ENCODE measurements around the gene AIM2.
A peak's percentile ranks its signal among the peaks of the same experiment; 100 is the strongest.
"Not testable (repeated sequence)": the region's sequence is repeated elsewhere in the genome, so short reads cannot be mapped to it uniquely, and the experiment has no call there.

Gene AIM2

GRCh38 chr1:159077120-159077961, 775 bp upstream of the AIM2 start:
- DNase-seq: no peak

GRCh38 chr1:159071970-159072582, 4.5 kb downstream of the AIM2 start:
- DNase-seq: peak; percentile 46

- DNase-seq: no peak
Observed at GRCh38 chr1:159068886-159069285, 7.7 kb downstream of the AIM2 start.

- no peak for DNase-seq
Observed at GRCh38 chr1:159067699-159068621, 8.6 kb downstream of the AIM2 start.

- no peak for DNase-seq
Observed at GRCh38 chr1:159066108-159066507, 10.5 kb downstream of the AIM2 start.

GRCh38 chr1:159065106-159065505, 11.5 kb downstream of the AIM2 start:
- DNase-seq: no peak

GRCh38 chr1:159058751-159059150, 17.8 kb downstream of the AIM2 start:
- DNase-seq: no peak

- no peak for DNase-seq
Observed at GRCh38 chr1:159056069-159056698, 20.4 kb downstream of the AIM2 start.

- DNase-seq: no peak
Observed at GRCh38 chr1:159055181-159055641, 21.4 kb downstream of the AIM2 start.

- no peak for DNase-seq
Observed at GRCh38 chr1:159054427-159054826, 22.1 kb downstream of the AIM2 start.

- no peak for DNase-seq
Observed at GRCh38 chr1:159051436-159051835, 25.1 kb downstream of the AIM2 start.

GRCh38 chr1:159046486-159046885, 30.1 kb downstream of the AIM2 start:
- DNase-seq: not testable (repeated sequence)

- no peak for DNase-seq
Observed at GRCh38 chr1:159040893-159041724, 35.5 kb downstream of the AIM2 start.

GRCh38 chr1:159040206-159040605, 36.4 kb downstream of the AIM2 start:
- no peak for DNase-seq

GRCh38 chr1:159030877-159031447, 45.6 kb downstream of the AIM2 start:
- DNase-seq: no peak

- DNase-seq: no peak
Observed at GRCh38 chr1:159030311-159030710, 46.3 kb downstream of the AIM2 start.

- not testable (repeated sequence) for DNase-seq
Observed at GRCh38 chr1:159026841-159027240, 49.7 kb downstream of the AIM2 start.

- DNase-seq: no peak
Observed at GRCh38 chr1:159025043-159025442, 51.5 kb downstream of the AIM2 start.

- DNase-seq: no peak
Observed at GRCh38 chr1:159023723-159024122, 52.8 kb downstream of the AIM2 start.

GRCh38 chr1:159015440-159015909, 61.1 kb downstream of the AIM2 start:
- DNase-seq: peak; percentile 45

- no peak for DNase-seq
Observed at GRCh38 chr1:159014851-159015250, 61.7 kb downstream of the AIM2 start.
